ENCODE data around the gene DDX20.
"Not testable (repeated sequence)": the region's sequence is repeated elsewhere in the genome, so short reads cannot be mapped to it uniquely, and the experiment has no call there.

The DDX20 gene

GRCh38 chr1:111733183-111733991 is 22.3 kb upstream of the DDX20 start:
- DNase-seq (ENCODE audit: low read depth in 1 of 2, low spot score in 1 of 2), result no peak

DNA sequence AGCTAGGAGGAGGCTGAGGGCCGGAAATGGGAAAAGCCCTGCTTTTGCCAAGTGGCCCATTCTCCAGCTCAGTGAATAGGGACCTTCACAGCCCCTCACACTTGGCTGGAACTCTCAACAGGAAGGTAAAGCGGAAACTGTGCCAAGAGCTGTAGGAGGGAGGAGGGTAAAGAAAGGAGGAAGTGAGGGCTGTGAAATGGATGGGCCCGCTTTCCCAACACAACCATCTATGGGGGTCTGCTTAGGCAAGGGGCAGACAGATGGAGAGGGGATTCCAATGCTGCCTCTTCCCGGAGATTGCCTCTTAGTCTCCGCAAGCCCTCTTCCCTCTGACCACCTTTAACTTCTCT is 21.7 kb upstream of the DDX20 start:
- no peak for DNase-seq (ENCODE audit: low read depth in 1 of 2, low spot score in 1 of 2)

DNA sequence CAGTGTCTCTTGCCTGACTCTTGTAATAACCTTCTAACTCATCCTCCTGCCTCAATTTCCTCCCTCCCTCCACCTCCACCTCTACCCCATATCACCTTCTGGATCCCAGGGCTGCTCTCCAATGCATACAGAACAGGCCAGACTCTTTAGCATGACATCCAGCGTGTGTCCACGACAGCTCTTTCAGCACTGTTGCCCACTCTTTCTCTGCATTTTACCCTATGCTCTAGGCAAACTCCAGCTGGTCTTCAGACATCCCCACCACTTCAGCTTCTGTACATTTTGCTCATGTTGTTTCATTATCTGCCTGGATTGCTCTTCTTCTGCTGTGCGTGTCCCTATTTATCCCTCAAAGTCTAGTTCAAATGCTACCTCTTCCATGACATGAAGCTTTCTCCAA is 21.3 kb upstream of the DDX20 start:
- DNase-seq (ENCODE audit: low read depth in 1 of 2, low spot score in 1 of 2), result no peak

- no peak for DNase-seq (ENCODE audit: low read depth in 1 of 2, low spot score in 1 of 2)
These were observed 20.8 kb upstream of the DDX20 start for GRCh38 chr1:111734856-111735255.

DNA sequence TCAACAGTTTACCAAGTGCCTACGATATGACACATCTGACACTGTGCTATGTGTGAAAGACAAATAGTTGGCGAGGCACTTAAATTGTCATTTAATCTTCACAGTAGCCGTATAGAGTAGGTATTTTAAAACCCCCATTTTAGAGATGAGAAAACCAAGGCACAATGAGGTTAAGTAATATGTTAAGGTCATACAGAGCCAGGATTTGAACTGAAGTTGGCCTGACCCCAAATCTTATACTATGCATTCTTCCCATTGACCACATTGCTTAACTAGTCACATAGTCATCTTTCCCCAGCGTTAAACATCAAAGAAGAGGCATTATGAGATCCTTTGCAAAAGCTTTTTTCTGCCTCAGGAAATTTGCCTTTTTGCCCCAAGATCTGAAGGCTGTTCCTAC is 20.4 kb upstream of the DDX20 start:
- no peak for DNase-seq (ENCODE audit: low read depth in 1 of 2, low spot score in 1 of 2)

DNA sequence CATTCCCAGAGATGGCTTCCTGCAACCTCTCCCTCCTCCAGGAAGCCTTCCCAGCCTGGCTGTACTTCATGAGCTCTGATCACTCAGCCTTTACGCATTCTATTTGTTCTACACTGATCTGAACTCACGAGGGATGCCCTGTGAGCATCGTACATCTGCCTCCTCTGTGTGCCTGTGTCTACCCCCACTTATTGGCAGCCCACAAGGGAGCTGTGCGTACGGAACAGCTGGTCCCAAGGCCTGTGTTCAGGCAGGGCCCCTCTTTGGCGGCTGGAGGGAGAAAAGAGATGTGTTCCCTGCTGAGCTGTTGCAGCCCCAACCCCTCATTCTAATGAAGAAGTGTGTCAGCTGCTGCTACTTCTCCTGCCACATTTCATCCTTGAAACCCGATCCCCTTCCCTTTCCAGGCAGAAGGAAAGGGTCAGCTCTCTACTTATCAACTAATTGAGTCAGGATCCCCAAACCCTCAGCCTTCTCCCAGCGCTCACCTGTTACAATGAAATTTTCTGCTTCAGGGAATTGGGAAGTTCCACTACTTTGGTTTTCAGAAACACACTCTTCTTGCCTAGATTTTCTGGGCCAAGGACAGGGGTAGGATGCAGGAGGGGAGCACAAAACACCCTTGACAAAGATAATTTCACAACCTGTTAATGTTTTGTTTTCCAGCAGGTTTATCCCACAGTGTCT is 19.7 kb upstream of the DDX20 start:
- no peak for DNase-seq (ENCODE audit: low read depth in 1 of 2, low spot score in 1 of 2)

GRCh38 chr1:111736548-111737215 is 19.0 kb upstream of the DDX20 start:
- DNase-seq (ENCODE audit: low read depth in 1 of 2, low spot score in 1 of 2), result no peak

DNA sequence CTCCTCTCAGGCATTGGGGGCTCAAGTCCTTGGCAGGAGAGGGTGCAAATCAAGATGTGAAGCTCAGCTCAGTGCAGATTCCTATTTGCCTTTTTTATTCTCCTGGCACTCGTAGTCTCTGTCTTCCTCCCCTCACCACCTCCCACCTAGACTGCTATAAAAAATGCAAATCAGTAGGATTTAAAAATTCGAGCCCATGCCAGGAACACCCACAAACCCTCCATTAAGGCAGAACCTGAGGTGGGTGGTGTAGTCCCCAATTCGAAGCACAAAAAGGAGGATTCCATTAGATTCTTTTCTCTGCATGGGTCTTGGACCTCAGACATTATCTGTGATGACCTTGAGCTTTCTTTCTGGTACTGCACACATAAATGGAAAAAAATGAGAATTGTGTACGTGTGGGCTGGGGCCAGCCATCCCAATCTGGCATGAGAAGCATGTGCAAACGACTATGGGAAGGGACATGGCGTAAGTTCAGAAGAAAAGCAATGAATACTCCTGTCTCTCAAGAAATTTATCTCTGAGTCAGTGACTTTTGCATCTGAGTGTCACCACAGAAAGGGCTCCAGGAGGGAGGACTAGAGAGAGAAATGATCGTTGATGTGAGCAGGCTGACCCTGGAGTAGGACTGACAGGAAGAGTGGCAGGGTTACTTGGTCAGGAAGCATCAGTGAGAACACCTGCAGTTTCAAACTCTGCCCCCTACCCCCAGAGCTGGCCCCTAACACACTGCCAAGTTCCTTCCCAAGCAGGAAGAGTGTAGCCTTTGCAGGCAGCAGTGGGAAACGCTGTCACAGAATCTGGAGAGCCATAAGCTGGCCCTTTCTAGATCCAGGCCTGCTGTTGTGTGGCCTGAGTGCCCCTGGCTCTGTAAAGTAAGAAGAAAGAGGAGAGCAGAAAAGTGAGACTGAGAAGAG is 18.2 kb upstream of the DDX20 start:
- no peak for DNase-seq (ENCODE audit: low read depth in 1 of 2, low spot score in 1 of 2)

- no peak for DNase-seq (ENCODE audit: low read depth in 1 of 2, low spot score in 1 of 2)
These were observed 17.6 kb upstream of the DDX20 start for GRCh38 chr1:111738133-111738435.

GRCh38 chr1:111738436-111739193 is 17.1 kb upstream of the DDX20 start:
- DNase-seq (ENCODE audit: low read depth in 1 of 2, low spot score in 1 of 2), result peak in 1 of 2 donors; percentile 15

DNA sequence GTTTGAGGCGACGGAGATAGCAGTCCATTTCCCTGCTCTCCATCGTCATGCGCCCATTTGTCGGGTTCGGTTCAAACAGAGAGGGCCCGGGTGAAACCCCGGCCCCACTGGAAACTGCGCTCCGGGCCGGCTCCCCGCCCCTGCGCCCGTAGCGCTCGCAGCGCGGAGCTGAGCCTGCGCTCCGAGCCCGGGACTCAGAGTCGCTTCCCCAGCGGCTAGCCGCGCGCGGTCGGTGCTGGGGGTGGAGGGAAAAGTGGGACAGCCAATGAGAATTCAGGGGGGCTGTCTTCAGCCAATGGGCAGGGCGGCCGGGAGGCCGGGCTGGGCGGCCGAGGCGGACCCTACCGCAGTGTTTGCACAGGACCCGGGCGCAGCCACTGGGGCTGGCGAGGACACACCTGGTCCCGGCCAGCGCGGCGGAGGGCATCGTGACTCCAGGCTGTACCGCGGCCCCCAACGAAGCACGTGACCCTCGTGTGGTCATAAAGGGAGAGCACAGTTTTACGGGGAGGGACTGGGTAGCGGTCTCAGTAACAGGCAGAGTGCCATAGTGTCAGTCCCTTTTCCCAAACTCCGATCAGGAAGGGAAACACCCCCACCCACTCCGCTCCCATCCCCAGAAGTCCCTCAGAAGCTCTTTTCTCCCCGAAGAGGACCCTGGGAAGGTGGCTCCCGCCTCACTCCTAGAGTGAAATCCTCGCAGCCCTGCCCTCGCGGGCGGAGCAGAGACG is 16.3 kb upstream of the DDX20 start, which contains the start of gene INKA2:
INKA2 (minus strand) TSS at position 202 of the 731 bp plus-strand sequence; CDS start at position 49, 153 bp downstream.
- DNase-seq (ENCODE audit: low read depth in 1 of 2, low spot score in 1 of 2), result peak; percentile 33 to 56

DNA sequence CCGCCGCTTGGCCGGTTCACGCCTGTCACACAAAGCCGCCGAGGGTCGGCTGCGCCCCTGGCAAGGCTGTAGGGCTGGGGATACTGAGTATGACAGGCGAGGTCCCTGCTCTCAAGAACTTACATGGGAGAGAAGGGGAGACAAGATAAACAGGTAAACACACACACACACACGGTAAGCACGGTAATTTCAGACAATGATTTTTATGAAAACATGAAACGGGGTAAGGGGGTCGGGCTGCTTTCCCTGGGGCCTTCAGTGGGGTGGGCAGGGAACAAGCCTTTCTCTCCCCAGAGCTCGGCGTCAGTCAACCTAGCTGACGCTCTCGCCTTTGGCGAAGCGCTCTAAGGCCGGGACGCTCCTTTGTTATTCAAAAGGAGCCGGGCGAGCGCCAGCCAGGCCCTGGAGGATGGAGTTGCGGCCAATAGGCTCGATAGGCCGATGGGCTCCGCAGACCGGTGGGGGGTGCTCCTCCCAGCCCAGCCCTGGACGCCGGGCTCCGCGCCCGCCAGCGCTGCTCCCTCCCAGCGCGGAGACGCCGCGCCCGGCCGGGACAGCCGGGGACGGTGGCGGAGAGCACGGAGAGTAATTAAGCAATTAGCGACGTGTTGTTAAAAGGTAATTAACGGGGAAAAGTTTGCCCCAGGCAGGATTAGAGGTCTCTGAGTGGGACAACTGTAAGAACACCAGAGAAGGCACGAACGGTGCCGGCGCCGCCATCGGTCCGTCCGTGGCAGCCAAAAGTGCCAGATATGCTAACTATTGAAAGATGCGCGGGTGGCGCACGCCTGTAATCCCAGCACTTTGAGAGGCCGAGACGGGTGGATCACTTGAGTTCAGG is 15.6 kb upstream of the DDX20 start:
- peak in 1 of 2 donors; percentile 13 for DNase-seq (ENCODE audit: low read depth in 1 of 2, low spot score in 1 of 2)

GRCh38 chr1:111742292-111742691 is 13.4 kb upstream of the DDX20 start:
- not testable (repeated sequence) for DNase-seq (ENCODE audit: low read depth in 1 of 2, low spot score in 1 of 2)

GRCh38 chr1:111742938-111743549 is 12.7 kb upstream of the DDX20 start:
- no peak for DNase-seq (ENCODE audit: low read depth in 1 of 2, low spot score in 1 of 2)

GRCh38 chr1:111743679-111744101 is 12.0 kb upstream of the DDX20 start:
- no peak for DNase-seq (ENCODE audit: low read depth in 1 of 2, low spot score in 1 of 2)

- DNase-seq (ENCODE audit: low read depth in 1 of 2, low spot score in 1 of 2), result no peak
These were observed 9.8 kb upstream of the DDX20 start for GRCh38 chr1:111745675-111746613.

- DNase-seq (ENCODE audit: low read depth in 1 of 2, low spot score in 1 of 2), result no peak
These were observed 9.1 kb upstream of the DDX20 start for GRCh38 chr1:111746614-111746999.
